Astrocyte of the cerebellum (primary cell): ENCODE results near the gene PICK1.

Experiments used
- DNase-seq: peaks from one replicate; pipeline ENCODE4 v3.0.0-alpha.2; 2011; ENCODE audit warnings: low read depth
- H3K4me3 ChIP-seq: 2 replicates; pipeline ENCODE4 v1.5.1; 2011; ENCODE audit warnings: mild to moderate bottlenecking, low read depth, low read length, moderate library complexity
- CTCF ChIP-seq: IDR thresholded peaks from 2 replicates; pipeline ENCODE4 v1.5.1; 2012; ENCODE audit warnings: low read length, low read depth, moderate library complexity, mild to moderate bottlenecking; ENCODE audit errors: missing control alignments
- in situ Hi-C: cut with HindIII; loops from 2 replicates; pipeline ENCODE4 v1.10.0; 2017; ENCODE audit warnings: low sequenced_read_pairs

PICK1 gene

GRCh38 chr22:38042488-38042790 lies 14.8 kb upstream of the PICK1 start:
- in situ Hi-C loops, result no loop called here
- H3K4me3 ChIP-seq, result no peak overlapping the region
- TF ChIP-seq CTCF, result no peak
- no peak for DNase-seq

DNA sequence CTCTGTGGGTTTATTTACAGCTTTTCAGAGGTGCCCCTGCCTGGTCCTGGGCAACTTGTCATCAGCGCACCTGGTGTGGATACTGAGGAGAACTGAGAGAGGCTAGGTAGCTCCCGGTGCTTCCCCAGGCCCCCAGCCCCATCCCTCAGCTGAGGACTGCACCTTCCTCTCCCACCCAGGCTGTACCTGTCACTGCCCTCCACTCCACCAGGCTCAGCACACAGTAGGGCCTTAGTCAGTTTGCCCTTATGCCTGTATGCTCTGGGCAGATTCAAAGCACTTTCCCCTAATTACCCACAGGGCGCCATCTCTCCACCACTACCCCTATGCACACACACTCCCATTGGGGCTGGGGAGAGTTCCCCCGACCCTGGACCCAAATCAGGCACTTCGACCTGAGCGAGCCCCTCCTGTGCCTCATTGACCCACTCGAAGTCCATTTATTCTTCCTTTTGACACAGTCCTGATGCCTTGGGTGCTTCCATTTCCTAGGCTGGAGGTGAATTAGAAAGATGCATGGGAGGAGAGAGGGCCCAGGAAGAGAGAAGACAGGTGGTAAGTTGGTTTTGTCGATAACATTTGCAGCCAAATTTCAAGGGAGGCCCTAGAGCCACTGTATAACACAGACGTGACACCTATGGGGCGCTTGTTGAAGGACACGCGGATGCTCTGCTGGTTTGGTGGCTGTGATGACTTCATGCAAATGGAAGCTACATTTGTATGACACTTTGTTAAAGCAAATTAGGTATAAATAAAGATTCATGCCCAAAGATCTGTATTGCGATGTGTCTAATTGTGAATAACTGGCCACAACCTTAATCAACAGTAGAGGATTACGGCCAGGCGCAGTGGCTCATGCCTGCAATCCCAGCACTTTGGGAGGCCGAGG lies 13.8 kb upstream of the PICK1 start:
- in situ Hi-C loops, result no loop called here
- DNase-seq, result no peak
- no peak overlapping the region for H3K4me3 ChIP-seq
- no peak for TF ChIP-seq CTCF

DNA sequence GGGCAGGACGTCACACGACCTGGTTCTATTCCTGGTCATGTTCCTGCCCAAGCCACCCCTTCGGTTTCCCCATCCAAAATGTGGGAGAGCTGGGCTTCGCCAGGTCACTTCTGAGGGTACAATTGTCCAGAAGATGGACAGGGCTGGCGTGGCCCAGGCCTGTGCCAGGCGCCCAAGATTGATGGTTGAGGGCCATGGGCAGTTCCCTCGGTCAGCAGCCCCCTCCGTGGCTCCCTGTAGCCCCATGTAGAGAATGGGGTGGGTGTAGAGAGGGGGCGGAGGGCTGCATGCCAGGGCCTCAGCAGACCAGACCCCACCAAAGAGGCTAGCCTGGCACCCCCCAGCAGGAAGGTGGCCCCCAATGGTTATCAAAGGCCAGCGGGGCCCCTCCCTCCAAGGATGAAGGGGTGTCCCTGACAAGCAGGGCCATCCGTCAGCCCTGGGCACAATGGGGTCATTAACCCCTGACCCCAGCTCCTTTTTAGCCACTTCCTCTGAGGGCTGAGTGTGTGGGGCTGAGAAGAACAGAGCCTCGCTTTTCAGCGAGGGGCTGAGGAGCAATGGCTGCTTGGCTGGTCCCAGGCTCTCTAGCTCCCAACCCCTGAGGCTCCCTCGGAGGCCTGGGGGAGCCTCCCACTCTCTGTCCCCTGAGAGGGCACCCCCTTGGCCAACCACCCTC lies 11.0 kb upstream of the PICK1 start:
- in situ Hi-C loops, result no loop called here
- no peak overlapping the region for H3K4me3 ChIP-seq
- no peak for TF ChIP-seq CTCF
- DNase-seq, result no peak

DNA sequence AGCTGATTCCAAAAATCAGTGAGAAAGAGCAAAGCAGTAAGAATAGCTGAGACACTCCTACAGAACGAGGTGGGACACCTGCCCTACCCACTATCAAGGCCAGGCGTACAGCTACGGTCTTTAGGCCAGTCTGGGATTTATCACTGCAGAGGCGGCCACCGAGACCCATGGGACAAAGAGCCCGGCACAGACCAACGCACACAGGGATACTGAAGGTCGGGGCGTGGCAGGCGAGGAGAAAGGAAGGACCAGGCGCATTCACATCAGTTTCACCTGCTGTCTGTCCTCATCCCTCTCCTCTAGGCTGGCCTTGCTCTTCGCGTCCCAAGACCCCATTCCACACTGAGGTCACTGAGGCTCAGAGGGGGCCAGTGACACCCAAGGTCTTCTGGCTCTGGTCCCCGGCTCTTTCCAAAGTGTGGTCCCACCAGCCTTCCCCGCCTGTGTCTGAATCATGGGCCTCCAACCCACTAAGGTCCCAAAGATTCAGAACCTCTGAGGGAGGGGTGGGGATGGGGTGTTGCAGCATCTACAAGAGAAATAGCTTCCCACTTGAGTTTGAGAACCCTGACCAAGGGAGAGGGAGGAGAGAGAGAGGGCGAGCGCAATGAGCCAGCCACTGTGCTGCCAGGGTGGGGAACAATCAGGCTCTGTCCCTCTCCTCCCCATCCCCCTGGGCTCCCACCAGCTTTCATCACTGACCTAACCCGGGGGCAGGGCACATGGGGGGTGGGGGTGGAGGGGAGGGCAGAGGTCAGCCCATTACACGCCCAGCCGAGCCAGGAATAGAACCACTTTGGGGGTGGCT lies 7.2 kb upstream of the PICK1 start:
- DNase-seq, result no peak
- in situ Hi-C loops, result no loop called here
- no peak for TF ChIP-seq CTCF
- H3K4me3 ChIP-seq, result no peak overlapping the region

DNA sequence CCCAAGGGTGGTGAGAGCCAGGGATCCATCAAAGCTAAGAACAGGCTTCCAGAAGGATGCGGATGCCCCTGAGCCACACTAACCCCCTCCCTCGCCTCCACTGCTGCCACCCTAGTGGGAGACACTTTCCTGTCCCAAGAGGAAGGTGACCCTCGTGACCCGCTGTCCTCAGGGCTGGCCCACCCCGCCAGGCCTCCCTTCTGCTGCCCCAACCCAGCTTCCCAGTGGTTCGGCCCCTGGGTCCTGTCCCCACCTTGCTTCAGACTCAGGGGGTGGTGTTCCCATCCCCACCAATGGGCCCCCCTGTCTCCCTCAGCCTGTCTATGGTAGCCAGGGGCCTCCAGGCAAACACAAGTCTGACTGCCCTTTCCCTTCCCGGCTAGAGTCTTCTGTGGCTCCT lies 6.5 kb upstream of the PICK1 start:
- no peak for TF ChIP-seq CTCF
- in situ Hi-C loops, result no loop called here
- no peak for DNase-seq

GRCh38 chr22:38051261-38051660 lies 5.9 kb upstream of the PICK1 start:
- no peak for TF ChIP-seq CTCF
- no peak for DNase-seq
- in situ Hi-C loops, result no loop called here
- no peak overlapping the region for H3K4me3 ChIP-seq

More for the DNA sequence above, 6.5 kb upstream of the PICK1 start:
- H3K4me3 ChIP-seq, result no peak overlapping the region
